HCT116 (cell line): ENCODE data around the gene CTSL. TPM values are rescaled to one million over a fixed set of nuclear protein-coding genes. Genes with fewer than 3 reads are reported as not detected.

ENCODE experiments used
- ATAC-seq: fragments of 200-7000 bp; cut with Tn5 transposase; 2 replicates; pipeline ENCODE4 v1.9.1; 2020; ENCODE audit warnings: mild to moderate bottlenecking, moderate library complexity
- BruUV-seq: library from RNA; stranded (reverse); fragments of 400-500 nt; replicated peaks from 2 replicates; lab custom pipeline; 2021; lab: Mats Ljungman, UMichigan
- CTCF ChIA-PET: fragments of 300-600 bp; sonication (Branson Sonifier 250); formaldehyde crosslinking; loops from one replicate; lab custom pipeline; 2021; ENCODE audit warnings: antibody characterized with exemption; lab: Charles Lee
- POLR2A ChIA-PET: fragments of 300-600, 350-600 bp; sonication (Branson Sonifier 250); formaldehyde crosslinking; loops from one replicate; lab custom pipeline; 2021; ENCODE audit warnings: antibody characterized with exemption; lab: Charles Lee
- RAD21 ChIA-PET, 2 experiments: fragments of 300-600 bp; sonication (Branson Sonifier 250); formaldehyde crosslinking; loops; one replicate each; lab custom pipeline; 2023; ENCODE audit warnings: low total read pairs in 2 of 2; ENCODE audit not compliant: uncharacterized antibody in 2 of 2, unreplicated experiment in 2 of 2, low non-redundant PET in 1 of 2; lab: Charles Lee
- DNase-seq: peaks from one replicate; pipeline ENCODE4 v3.0.0-alpha.2; 2010; ENCODE audit warnings: low read depth, low spot score
- H2AFZ ChIP-seq: fragments of 200-600 bp; shearing (Covaris generic), sonication (generic); 2 replicates; pipeline ENCODE4 v1.6.1; 2017; ENCODE audit warnings: low read depth, mixed run types, mixed read lengths, antibody characterized with exemption, low read length; ENCODE audit not compliant: poor library complexity, severe bottlenecking
- H3K27ac ChIP-seq: 2 replicates; pipeline ENCODE4 v1.5.1; 2012; ENCODE audit warnings: low read depth, low read length
- H3K27me3 ChIP-seq: fragments of 200-600 bp; sonication (generic); 2 replicates; pipeline ENCODE4 v1.6.1; 2016; ENCODE audit warnings: mixed run types, low read length, mixed read lengths; ENCODE audit not compliant: insufficient read depth
- H3K36me3 ChIP-seq, 2 experiments: fragments of 200-500 bp in 1 of 2; fragments of 200-600 bp in 1 of 2; sonication (Bioruptor generic) in 1 of 2; sonication (generic) in 1 of 2; 2 replicates each; pipeline versions ENCODE4 v1.5.1 to v1.6.1; 2014 to 2016; ENCODE audit warnings: low read length in 2 of 2, inconsistent platforms in 1 of 2, mixed read lengths in 1 of 2, mixed run types in 1 of 2; ENCODE audit not compliant: insufficient read depth in 2 of 2, control insufficient read depth in 1 of 2
- H3K4me1 ChIP-seq, 2 experiments: fragments of 200-600 bp in 1 of 2; sonication (generic) in 1 of 2; 2 replicates each; pipeline versions ENCODE4 v1.5.1 to v1.6.1; 2012 to 2017; ENCODE audit warnings: low read length in 2 of 2, inconsistent platforms in 1 of 2, mild to moderate bottlenecking in 1 of 2, mixed read lengths in 1 of 2, mixed run types in 1 of 2, moderate library complexity in 1 of 2; ENCODE audit not compliant: insufficient read depth in 2 of 2, control insufficient read depth in 1 of 2
- H3K4me2 ChIP-seq: fragments of 200-600 bp; sonication (generic); 2 replicates; pipeline ENCODE4 v1.6.1; 2017; ENCODE audit warnings: mixed run types, low read length, mixed read lengths
- H3K4me3 ChIP-seq, 2 experiments: fragments of 200-600 bp in 1 of 2; sonication (generic) in 1 of 2; replicated peaks in 1 of 2; 2 replicates each; pipeline ENCODE4 v1.5.1; 2011 to 2016; ENCODE audit warnings: low read length in 2 of 2, control low read depth in 1 of 2, low read depth in 1 of 2, mild to moderate bottlenecking in 1 of 2, mixed read lengths in 1 of 2, mixed run types in 1 of 2
- H3K79me2 ChIP-seq: fragments of 200-600 bp; sonication (generic); 2 replicates; pipeline ENCODE4 v1.6.1; 2017; ENCODE audit warnings: mild to moderate bottlenecking, mixed run types, low read length, moderate library complexity, mixed read lengths; ENCODE audit not compliant: insufficient read depth
- H3K9ac ChIP-seq: fragments of 200-600 bp; sonication (generic); 2 replicates; pipeline ENCODE4 v1.6.1; 2016; ENCODE audit warnings: low read length, mixed read lengths
- H3K9me2 ChIP-seq: fragments of 200-600 bp; sonication (generic), shearing (Covaris generic); 2 replicates; pipeline ENCODE4 v1.6.1; 2017; ENCODE audit warnings: mixed run types, mild to moderate bottlenecking, moderate library complexity; ENCODE audit not compliant: insufficient read depth
- H3K9me3 ChIP-seq, 2 experiments: fragments of 200-500 bp in 1 of 2; fragments of 200-600 bp in 1 of 2; sonication (Bioruptor generic) in 1 of 2; sonication (generic) in 1 of 2; 2 replicates each; pipeline ENCODE4 v1.6.1; 2014 to 2017; ENCODE audit warnings: low read length in 2 of 2, mixed read lengths in 2 of 2, inconsistent platforms in 1 of 2, low read depth in 1 of 2, mild to moderate bottlenecking in 1 of 2, mixed run types in 1 of 2, moderate library complexity in 1 of 2; ENCODE audit not compliant: control insufficient read depth in 1 of 2, insufficient read depth in 1 of 2
- H4K20me1 ChIP-seq: fragments of 200-600 bp; sonication (generic), shearing (Covaris generic); 2 replicates; pipeline ENCODE4 v1.6.1; 2017; ENCODE audit warnings: mixed run types, mild to moderate bottlenecking, moderate library complexity; ENCODE audit not compliant: insufficient read depth
- CBX3 ChIP-seq: IDR thresholded peaks from 2 replicates; pipeline ENCODE4 v1.6.1; 2012; ENCODE audit warnings: low read depth
- CEBPB ChIP-seq: IDR thresholded peaks from 2 replicates; pipeline ENCODE4 v1.6.1; 2012; ENCODE audit warnings: low read depth
- EGR1 ChIP-seq: IDR thresholded peaks from 2 replicates; pipeline ENCODE4 v1.6.1; 2012; ENCODE audit warnings: low read depth
- ELF1 ChIP-seq: IDR thresholded peaks from 2 replicates; pipeline ENCODE4 v1.6.1; 2012; ENCODE audit warnings: low read depth, borderline replicate concordance
- EZH2 ChIP-seq: fragments of 200-600 bp; sonication (generic); IDR thresholded peaks from 2 replicates; pipeline ENCODE4 v1.6.1; 2017; ENCODE audit warnings: antibody characterized with exemption, mixed run types
- FOSL1 ChIP-seq: IDR thresholded peaks from 2 replicates; pipeline ENCODE4 v1.6.1; 2012; ENCODE audit warnings: low read depth
- JUND ChIP-seq: IDR thresholded peaks from 2 replicates; pipeline ENCODE4 v1.6.1; 2012
- POLR2AphosphoS5 ChIP-seq: IDR thresholded peaks from 2 replicates; pipeline ENCODE4 v1.6.1; 2011; ENCODE audit warnings: mild to moderate bottlenecking, low read depth, low read length, moderate library complexity
- RAD21 ChIP-seq: IDR thresholded peaks from 2 replicates; pipeline ENCODE4 v1.6.1; 2012; ENCODE audit warnings: low read depth, mild to moderate bottlenecking
- SIN3A ChIP-seq: IDR thresholded peaks from 2 replicates; pipeline ENCODE4 v1.6.1; 2012; ENCODE audit warnings: low read depth
- SP1 ChIP-seq: IDR thresholded peaks from 2 replicates; pipeline ENCODE4 v1.6.1; 2012; ENCODE audit warnings: low read depth
- SRF ChIP-seq: IDR thresholded peaks from 2 replicates; pipeline ENCODE4 v1.6.1; 2012; ENCODE audit warnings: low read depth
- TCF7L2 ChIP-seq: IDR thresholded peaks from 2 replicates; pipeline ENCODE4 v1.7.0; 2011; ENCODE audit warnings: borderline replicate concordance, inconsistent platforms; ENCODE audit not compliant: insufficient read depth, insufficient read length; ENCODE audit errors: extremely low read depth
- ZNF274 ChIP-seq: fragments of 200-500 bp; sonication (Bioruptor generic); IDR thresholded peaks from 2 replicates; pipeline ENCODE4 v1.6.1; 2014; ENCODE audit warnings: mild to moderate bottlenecking, low read depth, low read length, inconsistent platforms
- intact Hi-C: fragments of 100-400 bp; cut with micrococcal nuclease; formaldehyde crosslinking; loops from 2 replicates; pipeline ENCODE4 v1.10.0; 2022
- total RNA-seq: library from RNA; stranded (reverse); gene quantifications from one replicate; pipeline ENCODE4 v1.2.1, GENCODE V29; 2021; ENCODE audit not compliant: unreplicated experiment
- TF ChIP-seq, protein P1 (sequence below): IDR thresholded peaks from 2 replicates; pipeline ENCODE4 v1.6.1; 2012; ENCODE audit warnings: low read depth

Gene CTSL
- total RNA-seq, 1 experiment from 2014 or later, result 63.1 TPM

DNA sequence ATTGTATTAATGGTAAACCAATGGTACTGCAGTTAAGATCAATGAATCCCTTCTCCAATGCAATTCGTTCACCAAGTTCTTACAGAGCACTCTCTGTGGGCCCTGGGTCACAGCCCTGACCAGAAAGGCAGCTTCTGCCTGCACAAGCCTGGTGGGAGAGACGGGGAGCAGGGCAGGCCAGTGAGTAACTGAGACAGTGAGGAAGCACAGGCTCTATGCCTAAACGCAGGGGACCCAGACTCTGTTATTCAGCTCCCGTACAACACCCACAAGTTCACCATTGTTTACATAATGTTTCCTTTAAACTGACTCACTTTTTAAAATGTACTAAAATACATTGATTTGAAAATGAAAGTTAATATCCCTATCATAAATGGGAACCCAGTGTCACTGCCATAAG, 40.5 kb upstream of the CTSL start:
- TF ChIP-seq RAD21 (no peak), EZH2 (no peak), ELF1 (no peak), TCF7L2 (no peak), ZNF274 (no peak), EGR1 (no peak), POLR2AphosphoS5 (no peak), SRF (no peak), SIN3A (no peak), FOSL1 (no peak), CEBPB (no peak), SP1 (no peak), CBX3 (no peak), JUND (no peak)
- TF ChIP-seq, protein P1, sequence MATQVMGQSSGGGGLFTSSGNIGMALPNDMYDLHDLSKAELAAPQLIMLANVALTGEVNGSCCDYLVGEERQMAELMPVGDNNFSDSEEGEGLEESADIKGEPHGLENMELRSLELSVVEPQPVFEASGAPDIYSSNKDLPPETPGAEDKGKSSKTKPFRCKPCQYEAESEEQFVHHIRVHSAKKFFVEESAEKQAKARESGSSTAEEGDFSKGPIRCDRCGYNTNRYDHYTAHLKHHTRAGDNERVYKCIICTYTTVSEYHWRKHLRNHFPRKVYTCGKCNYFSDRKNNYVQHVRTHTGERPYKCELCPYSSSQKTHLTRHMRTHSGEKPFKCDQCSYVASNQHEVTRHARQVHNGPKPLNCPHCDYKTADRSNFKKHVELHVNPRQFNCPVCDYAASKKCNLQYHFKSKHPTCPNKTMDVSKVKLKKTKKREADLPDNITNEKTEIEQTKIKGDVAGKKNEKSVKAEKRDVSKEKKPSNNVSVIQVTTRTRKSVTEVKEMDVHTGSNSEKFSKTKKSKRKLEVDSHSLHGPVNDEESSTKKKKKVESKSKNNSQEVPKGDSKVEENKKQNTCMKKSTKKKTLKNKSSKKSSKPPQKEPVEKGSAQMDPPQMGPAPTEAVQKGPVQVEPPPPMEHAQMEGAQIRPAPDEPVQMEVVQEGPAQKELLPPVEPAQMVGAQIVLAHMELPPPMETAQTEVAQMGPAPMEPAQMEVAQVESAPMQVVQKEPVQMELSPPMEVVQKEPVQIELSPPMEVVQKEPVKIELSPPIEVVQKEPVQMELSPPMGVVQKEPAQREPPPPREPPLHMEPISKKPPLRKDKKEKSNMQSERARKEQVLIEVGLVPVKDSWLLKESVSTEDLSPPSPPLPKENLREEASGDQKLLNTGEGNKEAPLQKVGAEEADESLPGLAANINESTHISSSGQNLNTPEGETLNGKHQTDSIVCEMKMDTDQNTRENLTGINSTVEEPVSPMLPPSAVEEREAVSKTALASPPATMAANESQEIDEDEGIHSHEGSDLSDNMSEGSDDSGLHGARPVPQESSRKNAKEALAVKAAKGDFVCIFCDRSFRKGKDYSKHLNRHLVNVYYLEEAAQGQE, result no peak
- intact Hi-C loops, result loop anchor here (10.0 kb wide), 1 partner anchor 1319 kb away; no protein-coding TSS in a partner anchor
- H2AFZ ChIP-seq, result no peak overlapping the region
- RAD21 ChIA-PET, result interaction anchor here in 1 of 2 experiments (1.3 kb wide), 1 partner anchor 41 kb away, joined by 3 read pairs; the partner anchor contains the start of gene CTSL
- ATAC-seq, result no peak
- H3K9ac ChIP-seq, result no peak overlapping the region
- H3K27ac ChIP-seq, result no peak overlapping the region
- BruUV-seq, result no TSS peak
- DNase-seq, result no peak
- H3K36me3 ChIP-seq, result no peaks in the 10 kb centered on the region
- H3K4me2 ChIP-seq, result no peak overlapping the region
- POLR2A ChIA-PET, result no interaction called here
- no peaks in the 10 kb centered on the region for H3K9me2 ChIP-seq
- H3K4me3 ChIP-seq, result no peak overlapping the region
- H3K79me2 ChIP-seq, result no peaks in the 10 kb centered on the region
- no peaks in the 10 kb centered on the region for H3K9me3 ChIP-seq
- H3K4me1 ChIP-seq, result peaks cover 0 to 4% of the 10 kb centered on the region in 2 experiments; a peak in 1 of 4 replicates
- no peaks in the 10 kb centered on the region for H3K27me3 ChIP-seq
- no peaks in the 10 kb centered on the region for H4K20me1 ChIP-seq
- CTCF ChIA-PET, result interaction anchor here (0.7 to 3.4 kb wide), 4 partner anchors 29 to 1316 kb away, joined by 3 to 33 read pairs (median 4); no protein-coding TSS in a partner anchor
